K562 (cell line): ENCODE data around the gene TTLL11. TPM values are rescaled to one million over a fixed set of nuclear protein-coding genes. Genes with fewer than 3 reads are reported as not detected.

Experiments used
- ATAC-seq: fragments of 200-7000 bp; cut with Tn5 transposase; 3 replicates; pipeline ENCODE4 v1.9.1; 2020; ENCODE audit warnings: moderate library complexity
- BruUV-seq: library from RNA; stranded (reverse); fragments of 400-500 nt; replicated peaks from 2 replicates; lab custom pipeline; 2021; lab: Mats Ljungman, UMichigan
- CTCF ChIA-PET: fragments of 300-600 bp; formaldehyde crosslinking; extraction: SDS; loops from one replicate; lab custom pipeline; 2021; ENCODE audit warnings: low intra/inter-chr PET ratio; lab: Yijun Ruan, JAX
- POLR2A ChIA-PET: fragments of 300-600, 350-650 bp; sonication (Branson Sonifier 250); formaldehyde crosslinking; extraction: SDS; loops from one replicate; lab custom pipeline; 2021; ENCODE audit warnings: antibody characterized with exemption, inconsistent platforms; lab: Yijun Ruan, JAX
- DNase-seq, 4 experiments: peaks; one replicate each; pipeline versions ENCODE4 v3.0.0 to v3.0.0-alpha.2; 2011 to 2018; ENCODE audit warnings: low spot score in 3 of 4, mixed read lengths in 3 of 4; ENCODE audit errors: extremely low read depth in 1 of 4
- FAIRE-seq: peaks from 2 replicates; lab custom pipeline; 2011; peaks lifted over from hg19 to GRCh38; lab: Jason Lieb, UNC
- H2AFZ ChIP-seq: 2 replicates; pipeline ENCODE4 v1.6.0; 2011; ENCODE audit warnings: low read depth, low read length, control low read depth, inconsistent platforms
- H3K27ac ChIP-seq: fragments of 200-600 bp; 3 replicates; pipeline ENCODE4 v1.8.0; 2011; ENCODE audit warnings: low read depth, mild to moderate bottlenecking, control low read depth, inconsistent platforms, low read length, moderate library complexity, mixed read lengths; ENCODE audit errors: extremely low read depth
- H3K27me3 ChIP-seq, 2 experiments: fragments of 300-600 bp in 1 of 2; 2 replicates in 1 of 2; 3 replicates in 1 of 2; pipeline versions ENCODE4 v1.6.0 to v1.8.0; 2011; ENCODE audit warnings: inconsistent platforms in 2 of 2, low read length in 2 of 2, mild to moderate bottlenecking in 1 of 2, mixed read lengths in 1 of 2, moderate library complexity in 1 of 2; ENCODE audit not compliant: control insufficient read depth in 2 of 2, insufficient read depth in 2 of 2
- H3K36me3 ChIP-seq: fragments of 300-600 bp; 3 replicates; pipeline ENCODE4 v1.8.0; 2011; ENCODE audit warnings: mild to moderate bottlenecking, low read length, inconsistent platforms; ENCODE audit not compliant: control insufficient read depth, insufficient read depth
- H3K4me1 ChIP-seq, 2 experiments: fragments of 200-600 bp in 1 of 2; replicated peaks in 1 of 2; 2 replicates in 1 of 2; 3 replicates in 1 of 2; pipeline versions ENCODE4 v1.5.1 to v1.8.0; 2011; ENCODE audit warnings: inconsistent platforms in 2 of 2, low read length in 2 of 2, mild to moderate bottlenecking in 1 of 2, mixed read lengths in 1 of 2, moderate library complexity in 1 of 2; ENCODE audit not compliant: control insufficient read depth in 2 of 2, insufficient read depth in 2 of 2
- H3K4me2 ChIP-seq: 2 replicates; pipeline ENCODE4 v1.6.1; 2011; ENCODE audit warnings: low read length, control low read depth, inconsistent platforms, mixed read lengths; ENCODE audit not compliant: insufficient read depth
- H3K4me3 ChIP-seq: fragments of 200-600 bp; sonication (generic), shearing (Covaris generic); 2 replicates; pipeline ENCODE4 v1.5.1; 2016; ENCODE audit warnings: control low read depth, inconsistent platforms
- H3K79me2 ChIP-seq: fragments of 200-600 bp; 3 replicates; pipeline ENCODE4 v1.8.0; 2011; ENCODE audit warnings: low read length, inconsistent platforms; ENCODE audit not compliant: control insufficient read depth, insufficient read depth
- H3K9ac ChIP-seq, 2 experiments: 2 replicates each; pipeline versions ENCODE4 v1.6.0 to v1.6.1; 2011; ENCODE audit warnings: low read depth in 2 of 2, low read length in 2 of 2, control low read depth in 1 of 2, inconsistent platforms in 1 of 2, mild to moderate bottlenecking in 1 of 2, mixed read lengths in 1 of 2; ENCODE audit not compliant: insufficient read depth in 1 of 2
- H3K9me1 ChIP-seq: one replicate; pipeline ENCODE4 v1.6.0; 2011; ENCODE audit warnings: inconsistent platforms, mild to moderate bottlenecking, low read length, moderate library complexity; ENCODE audit not compliant: control insufficient read depth, insufficient read depth
- H3K9me3 ChIP-seq: replicated peaks from 2 replicates; pipeline ENCODE4 v1.5.1; 2011; ENCODE audit warnings: low read depth, low read length, inconsistent platforms; ENCODE audit not compliant: control insufficient read depth, insufficient read depth
- H4K20me1 ChIP-seq: replicated peaks from 2 replicates; pipeline ENCODE4 v1.6.1; 2011; ENCODE audit warnings: low read length, inconsistent platforms, mixed read lengths; ENCODE audit not compliant: control insufficient read depth, insufficient read depth
- AFF4 ChIP-seq: sonication (generic); formaldehyde crosslinking; IDR thresholded peaks from 2 replicates; pipeline ENCODE4 v1.8.0; 2023; ENCODE audit warnings: mild to moderate bottlenecking, missing genetic modification reagents
- CTBP1 ChIP-seq: fragments of 450-650 bp; IDR thresholded peaks from 2 replicates; pipeline ENCODE4 v1.6.1; 2016; ENCODE audit warnings: borderline replicate concordance
- E2F4 ChIP-seq: sonication (generic); formaldehyde crosslinking; IDR thresholded peaks from 2 replicates; pipeline ENCODE4 v1.8.0; 2022; ENCODE audit warnings: mild to moderate bottlenecking, low read depth, missing genetic modification reagents
- FOXM1 ChIP-seq, 2 experiments: fragments of 450-650 bp in 1 of 2; sonication (generic) in 1 of 2; formaldehyde crosslinking in 1 of 2; IDR thresholded peaks; 2 replicates each; pipeline versions ENCODE4 v1.6.1 to v1.9.0; 2017 to 2022; ENCODE audit warnings: low read depth in 2 of 2, mild to moderate bottlenecking in 2 of 2, missing genetic modification reagents in 1 of 2, moderate library complexity in 1 of 2
- KLF13 ChIP-seq: fragments of 450-650 bp; IDR thresholded peaks from 2 replicates; pipeline ENCODE4 v1.6.1; 2016; ENCODE audit warnings: missing genetic modification characterization, low read depth, mild to moderate bottlenecking, missing compliant biosample characterization, moderate library complexity, borderline replicate concordance
- NR2F6 ChIP-seq: fragments of 450-650 bp; formaldehyde crosslinking; IDR thresholded peaks from 2 replicates; pipeline ENCODE4 v1.4.0; 2020; ENCODE audit warnings: mild to moderate bottlenecking
- POLR2AphosphoS2 ChIP-seq: IDR thresholded peaks from 2 replicates; pipeline ENCODE4 v1.6.1; 2012; ENCODE audit warnings: low read length, improper control_type of control experiment
- PTRF ChIP-seq: fragments of 450-650 bp; IDR thresholded peaks from 2 replicates; pipeline ENCODE4 v1.6.1; 2016; ENCODE audit warnings: mild to moderate bottlenecking, missing genetic modification characterization, missing compliant biosample characterization
- TAF7 ChIP-seq: fragments of 450-650 bp; IDR thresholded peaks from 2 replicates; pipeline ENCODE4 v1.6.1; 2016; ENCODE audit warnings: missing genetic modification characterization, missing compliant biosample characterization
- ZBTB34 ChIP-seq: fragments of 250-450 bp; sonication (Bioruptor Pico); IDR thresholded peaks from 2 replicates; pipeline ENCODE4 v1.8.0; 2021; ENCODE audit warnings: mild to moderate bottlenecking, moderate library complexity
- ZBTB5 ChIP-seq: fragments of 450-650 bp; IDR thresholded peaks from 2 replicates; pipeline ENCODE4 v1.6.1; 2017; ENCODE audit warnings: antibody characterized with exemption
- ZKSCAN3 ChIP-seq: fragments of 250-450 bp; sonication (Bioruptor Pico); IDR thresholded peaks from 2 replicates; pipeline ENCODE4 v1.4.0; 2020
- ZNF668 ChIP-seq: fragments of 250-450 bp; sonication (Bioruptor Pico); IDR thresholded peaks from 2 replicates; pipeline ENCODE4 v1.8.0; 2022; ENCODE audit warnings: mild to moderate bottlenecking, inconsistent platforms
- WGBS: fragments of 100-300 bp; shearing (Covaris generic); methylation state at CpG from one replicate; pipeline ENCODE4 v1.1.6; 2016; ENCODE audit warnings: low coverage, mixed read lengths; ENCODE audit not compliant: insufficient coverage; ENCODE audit errors: missing lambda C conversion rate; 5-methylcytosine and 5-hydroxymethylcytosine counted together
- in situ Hi-C: fragments of 300-500 bp; cut with MboI; formaldehyde crosslinking; loops from 4 replicates; pipeline ENCODE4 v1.15.0; 2018; ENCODE audit warnings: inconsistent platforms, mixed read lengths
- intact Hi-C: fragments of 100-400 bp; cut with micrococcal nuclease; formaldehyde crosslinking; loops from 2 replicates; pipeline ENCODE4 v1.14.2; 2022
- polyA plus RNA-seq, 8 experiments: library from polyadenylated mRNA; depleted of rRNA in 4 of 8; stranded (reverse) in 5 of 8; unstranded in 3 of 8; fragments of >200 nt; fragmentation: Nextera tagmentation in 2 of 8; fragmentation: Illumina TruSeq in 1 of 8; extraction: Ambion mirVana in 2 of 8; extraction: Trizol in 1 of 8; gene quantifications; 2 replicates each; pipeline versions ENCODE4 v1.2.1 to v1.2.3, GENCODE V29; 2011 to 2014; ENCODE audit warnings: inconsistent platforms in 1 of 8, missing spikeins in 1 of 8
- total RNA-seq, 7 experiments: library from RNA; depleted of rRNA in 6 of 7; stranded (reverse); fragments of >200 nt in 6 of 7; fragmentation: Illumina TruSeq in 2 of 7; extraction: Trizol in 2 of 7; gene quantifications; 2 replicates each; pipeline versions ENCODE4 v1.2.1 to v1.2.3, GENCODE V29; 2011 to 2021; ENCODE audit warnings: low replicate concordance in 1 of 7
- TF ChIP-seq, protein P1 (sequence below): fragments of 450-650 bp; IDR thresholded peaks from 2 replicates; pipeline ENCODE4 v1.6.1; 2016; ENCODE audit warnings: low read depth, mild to moderate bottlenecking, moderate library complexity

The TTLL11 gene
- total and polyA plus RNA-seq, 9 of the 15 experiments (the other 6 are each of a cell fraction or from before 2014, with no cell fraction given): 0.83 to 4.4 (median 2.7) TPM

GRCh38 chr9:122080986-122081385 is 12.1 kb downstream of the TTLL11 start:
- ATAC-seq: no peak
- intact Hi-C loops: no loop called here
- no peaks in the 10 kb centered on the region for H4K20me1 ChIP-seq
- CTCF ChIA-PET: no interaction called here
- no peaks in the 10 kb centered on the region for H3K79me2 ChIP-seq
- POLR2A ChIA-PET: interaction anchor here (0.6 kb wide), 2 partner anchors 17 to 96 kb away, joined by 3 read pairs; no protein-coding TSS in a partner anchor
- 62% methylated on average over 5 of the region's 5 CpGs for WGBS
- no peaks in the 10 kb centered on the region for H3K9me3 ChIP-seq
- H3K27me3 ChIP-seq: no peaks in the 10 kb centered on the region
- H3K4me3 ChIP-seq: no peak overlapping the region
- in situ Hi-C loops: no loop called here
- H3K4me1 ChIP-seq: no peaks in the 10 kb centered on the region; a peak in 1 of 5 replicates
- no peak overlapping the region for H3K9ac ChIP-seq
- no peak overlapping the region for H2AFZ ChIP-seq
- DNase-seq: no peak
- H3K27ac ChIP-seq: no peak overlapping the region
- no peak for FAIRE-seq
- no peak overlapping the region for H3K4me2 ChIP-seq
- H3K9me1 ChIP-seq: no peaks in the 10 kb centered on the region
- TF ChIP-seq TAF7: no peak
- no peak for TF ChIP-seq ZBTB34 (CRISPR knock-in tag)
- no peak for TF ChIP-seq ZBTB5
- TF ChIP-seq NR2F6 (CRISPR knock-in tag): no peak
- TF ChIP-seq KLF13 (tag): no peak
- no peak for TF ChIP-seq CTBP1
- no peak for TF ChIP-seq E2F4 (CRISPR knock-in tag)
- TF ChIP-seq FOXM1 (IDR thresholded peaks at IDR 0.05; ENCODE audit: low read depth): no peak
- no peak for TF ChIP-seq FOXM1 (CRISPR knock-in tag; IDR thresholded peaks at IDR 0.05; ENCODE audit: low read depth)
- TF ChIP-seq, protein P1, sequence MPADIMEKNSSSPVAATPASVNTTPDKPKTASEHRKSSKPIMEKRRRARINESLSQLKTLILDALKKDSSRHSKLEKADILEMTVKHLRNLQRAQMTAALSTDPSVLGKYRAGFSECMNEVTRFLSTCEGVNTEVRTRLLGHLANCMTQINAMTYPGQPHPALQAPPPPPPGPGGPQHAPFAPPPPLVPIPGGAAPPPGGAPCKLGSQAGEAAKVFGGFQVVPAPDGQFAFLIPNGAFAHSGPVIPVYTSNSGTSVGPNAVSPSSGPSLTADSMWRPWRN: no peak
- TF ChIP-seq AFF4 (CRISPR knock-in tag): no peak
- no peak for TF ChIP-seq POLR2AphosphoS2
- TF ChIP-seq ZKSCAN3 (CRISPR knock-in tag): no peak
- TF ChIP-seq PTRF (tag): no peak
- no peak for TF ChIP-seq ZNF668 (CRISPR knock-in tag)
- H3K36me3 ChIP-seq: no peaks in the 10 kb centered on the region
- BruUV-seq: no TSS peak
